ENCODE data around the gene SLC38A4.
"Not testable (repeated sequence)": the region's sequence is repeated elsewhere in the genome, so short reads cannot be mapped to it uniquely, and the experiment has no call there.

Gene SLC38A4

GRCh38 chr12:46857486-46857885, 31.7 kb upstream of the SLC38A4 start:
- DNase-seq, result no peak
- no peak overlapping the region for H3K9ac ChIP-seq (ENCODE audit: low read length)

DNA sequence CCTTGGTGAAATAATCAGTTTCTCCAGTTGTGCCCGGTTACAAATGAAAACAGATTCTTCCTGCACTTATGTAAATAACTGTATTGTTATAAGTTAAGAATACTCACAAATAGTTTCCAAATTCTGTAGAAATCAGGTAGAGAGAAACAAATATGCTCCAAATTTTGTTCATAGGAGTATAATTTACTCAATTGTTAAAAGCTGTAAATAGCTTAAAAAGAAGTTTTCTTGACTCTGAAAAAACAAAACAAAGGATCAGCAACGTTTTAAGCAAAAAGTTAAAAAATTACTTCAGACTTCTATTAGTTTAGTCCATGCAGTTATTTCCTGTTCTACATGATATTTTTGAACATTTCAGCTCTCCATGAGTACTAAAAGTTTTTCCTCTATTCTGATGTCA, 30.0 kb upstream of the SLC38A4 start:
- H3K27me3 ChIP-seq (replicated peaks; ENCODE audit: insufficient read depth, low read length), result no peaks in the 10 kb centered on the region
- H3K36me3 ChIP-seq (replicated peaks; ENCODE audit: insufficient read depth, low read length), result no peaks in the 10 kb centered on the region
- H3K9me2 ChIP-seq (replicated peaks; ENCODE audit: insufficient read depth, low read length), result no peaks in the 10 kb centered on the region
- no peaks in the 10 kb centered on the region for H3K9me3 ChIP-seq (replicated peaks; ENCODE audit: insufficient read depth, low read length)
- no peak overlapping the region for H3K4me3 ChIP-seq (ENCODE audit: low read length)
- no peaks in the 10 kb centered on the region for H3F3A ChIP-seq (ENCODE audit: insufficient read depth, low read length)
- no peaks in the 10 kb centered on the region for H3K79me2 ChIP-seq (ENCODE audit: low read length)
- H3K9ac ChIP-seq (ENCODE audit: low read length), result no peak overlapping the region
- DNase-seq, result no peak
- H3K4me2 ChIP-seq (ENCODE audit: low read depth, low read length), result no peak overlapping the region
- H2AFZ ChIP-seq (ENCODE audit: low read length), result no peak overlapping the region
- H3K4me1 ChIP-seq (ENCODE audit: low read length), result no peaks in the 10 kb centered on the region
- no peak overlapping the region for H3K27ac ChIP-seq (ENCODE audit: low read length)
- TF ChIP-seq EZH2 (optimal IDR thresholded peaks at IDR 0.05; ENCODE audit: low read depth, low read length), result no peak
- TF ChIP-seq, protein P1, sequence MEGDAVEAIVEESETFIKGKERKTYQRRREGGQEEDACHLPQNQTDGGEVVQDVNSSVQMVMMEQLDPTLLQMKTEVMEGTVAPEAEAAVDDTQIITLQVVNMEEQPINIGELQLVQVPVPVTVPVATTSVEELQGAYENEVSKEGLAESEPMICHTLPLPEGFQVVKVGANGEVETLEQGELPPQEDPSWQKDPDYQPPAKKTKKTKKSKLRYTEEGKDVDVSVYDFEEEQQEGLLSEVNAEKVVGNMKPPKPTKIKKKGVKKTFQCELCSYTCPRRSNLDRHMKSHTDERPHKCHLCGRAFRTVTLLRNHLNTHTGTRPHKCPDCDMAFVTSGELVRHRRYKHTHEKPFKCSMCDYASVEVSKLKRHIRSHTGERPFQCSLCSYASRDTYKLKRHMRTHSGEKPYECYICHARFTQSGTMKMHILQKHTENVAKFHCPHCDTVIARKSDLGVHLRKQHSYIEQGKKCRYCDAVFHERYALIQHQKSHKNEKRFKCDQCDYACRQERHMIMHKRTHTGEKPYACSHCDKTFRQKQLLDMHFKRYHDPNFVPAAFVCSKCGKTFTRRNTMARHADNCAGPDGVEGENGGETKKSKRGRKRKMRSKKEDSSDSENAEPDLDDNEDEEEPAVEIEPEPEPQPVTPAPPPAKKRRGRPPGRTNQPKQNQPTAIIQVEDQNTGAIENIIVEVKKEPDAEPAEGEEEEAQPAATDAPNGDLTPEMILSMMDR (IDR thresholded peaks at IDR 0.05; ENCODE audit: low read length), result no peak
- no peak for TF ChIP-seq EZH2phosphoT487 (IDR thresholded peaks at IDR 0.05; ENCODE audit: low read length)
- H4K20me1 ChIP-seq (ENCODE audit: insufficient read depth, low read length), result no peaks in the 10 kb centered on the region

More at GRCh38 chr12:46857486-46857885, 31.7 kb upstream of the SLC38A4 start:
- no peak overlapping the region for H2AFZ ChIP-seq (ENCODE audit: low read length)
- H3K27me3 ChIP-seq (replicated peaks; ENCODE audit: insufficient read depth, low read length), result no peaks in the 10 kb centered on the region
- H3K27ac ChIP-seq (ENCODE audit: low read length), result no peak overlapping the region
- no peaks in the 10 kb centered on the region for H3K79me2 ChIP-seq (ENCODE audit: low read length)
- no peak for TF ChIP-seq EZH2phosphoT487 (IDR thresholded peaks at IDR 0.05; ENCODE audit: low read length)
- TF ChIP-seq, protein P1 (IDR thresholded peaks at IDR 0.05; ENCODE audit: low read length), result no peak
- TF ChIP-seq EZH2 (optimal IDR thresholded peaks at IDR 0.05; ENCODE audit: low read depth, low read length), result no peak
- no peaks in the 10 kb centered on the region for H3K9me2 ChIP-seq (replicated peaks; ENCODE audit: insufficient read depth, low read length)
- H3F3A ChIP-seq (ENCODE audit: insufficient read depth, low read length), result no peaks in the 10 kb centered on the region
- no peaks in the 10 kb centered on the region for H4K20me1 ChIP-seq (ENCODE audit: insufficient read depth, low read length)
- no peak overlapping the region for H3K4me3 ChIP-seq (ENCODE audit: low read length)
- no peaks in the 10 kb centered on the region for H3K4me1 ChIP-seq (ENCODE audit: low read length)
- no peaks in the 10 kb centered on the region for H3K36me3 ChIP-seq (replicated peaks; ENCODE audit: insufficient read depth, low read length)
- no peaks in the 10 kb centered on the region for H3K9me3 ChIP-seq (replicated peaks; ENCODE audit: insufficient read depth, low read length)
- H3K4me2 ChIP-seq (ENCODE audit: low read depth, low read length), result no peak overlapping the region

DNA sequence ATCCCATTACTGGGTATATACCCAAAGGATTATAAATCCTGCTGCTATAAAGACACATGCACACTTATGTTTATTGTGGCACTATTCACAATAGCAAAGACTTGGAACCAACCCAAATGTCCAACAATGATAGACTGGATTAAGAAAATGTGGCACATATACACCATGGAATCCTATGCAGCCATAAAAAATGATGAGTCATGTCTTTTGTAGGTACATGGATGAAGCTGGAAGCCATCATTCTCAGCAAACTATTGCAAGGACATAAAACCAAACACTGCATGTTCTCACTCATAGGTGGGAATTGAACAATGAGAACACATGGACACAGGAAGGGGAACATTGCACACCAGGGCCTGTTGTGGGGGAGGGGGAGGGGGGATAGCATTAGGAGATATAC, 28.4 kb upstream of the SLC38A4 start:
- not testable (repeated sequence) for H3K4me1 ChIP-seq (ENCODE audit: low read length); H3K27me3 ChIP-seq (replicated peaks; ENCODE audit: insufficient read depth, low read length); H3K9me3 ChIP-seq (replicated peaks; ENCODE audit: insufficient read depth, low read length); H3F3A ChIP-seq (ENCODE audit: insufficient read depth, low read length); H4K20me1 ChIP-seq (ENCODE audit: insufficient read depth, low read length); DNase-seq; H3K79me2 ChIP-seq (ENCODE audit: low read length); H3K9me2 ChIP-seq (replicated peaks; ENCODE audit: insufficient read depth, low read length); H3K4me2 ChIP-seq (ENCODE audit: low read depth, low read length); H2AFZ ChIP-seq (ENCODE audit: low read length); H3K9ac ChIP-seq (ENCODE audit: low read length); H3K27ac ChIP-seq (ENCODE audit: low read length); H3K4me3 ChIP-seq (ENCODE audit: low read length); H3K36me3 ChIP-seq (replicated peaks; ENCODE audit: insufficient read depth, low read length)

GRCh38 chr12:46848792-46849191, 23.0 kb upstream of the SLC38A4 start:
- not testable (repeated sequence) for H3K9me2 ChIP-seq (replicated peaks; ENCODE audit: insufficient read depth, low read length); H3K4me3 ChIP-seq (ENCODE audit: low read length); H3K9ac ChIP-seq (ENCODE audit: low read length); H2AFZ ChIP-seq (ENCODE audit: low read length); H3F3A ChIP-seq (ENCODE audit: insufficient read depth, low read length); H3K4me1 ChIP-seq (ENCODE audit: low read length); H3K27ac ChIP-seq (ENCODE audit: low read length); H3K4me2 ChIP-seq (ENCODE audit: low read depth, low read length); H4K20me1 ChIP-seq (ENCODE audit: insufficient read depth, low read length); H3K79me2 ChIP-seq (ENCODE audit: low read length); H3K36me3 ChIP-seq (replicated peaks; ENCODE audit: insufficient read depth, low read length); H3K9me3 ChIP-seq (replicated peaks; ENCODE audit: insufficient read depth, low read length); DNase-seq; H3K27me3 ChIP-seq (replicated peaks; ENCODE audit: insufficient read depth, low read length)
